Measurements from ENCODE around the gene SMOC1.

GRCh38 chr14:69868363-69868963, 10.8 kb upstream of the SMOC1 start:
- TF ChIP-seq PKNOX1 (IDR thresholded peaks at IDR 0.05) = no peak
- TF ChIP-seq ELF4 (IDR thresholded peaks at IDR 0.05) = no peak
- no peak for TF ChIP-seq SUZ12 (IDR thresholded peaks at IDR 0.05)
